SW 1271 (cell line): ENCODE results near the gene RSL1D1.
"Not testable (repeated sequence)": the region's sequence is repeated elsewhere in the genome, so short reads cannot be mapped to it uniquely, and the experiment has no call there.

Experiments
- DNase-seq, 2 experiments: peaks; one replicate each; lab custom pipeline; 2025; lab: John Stamatoyannopoulos, UW

Gene RSL1D1

GRCh38 chr16:11843861-11844260 lies 7.5 kb downstream of the RSL1D1 start:
- DNase-seq: no peak

DNA sequence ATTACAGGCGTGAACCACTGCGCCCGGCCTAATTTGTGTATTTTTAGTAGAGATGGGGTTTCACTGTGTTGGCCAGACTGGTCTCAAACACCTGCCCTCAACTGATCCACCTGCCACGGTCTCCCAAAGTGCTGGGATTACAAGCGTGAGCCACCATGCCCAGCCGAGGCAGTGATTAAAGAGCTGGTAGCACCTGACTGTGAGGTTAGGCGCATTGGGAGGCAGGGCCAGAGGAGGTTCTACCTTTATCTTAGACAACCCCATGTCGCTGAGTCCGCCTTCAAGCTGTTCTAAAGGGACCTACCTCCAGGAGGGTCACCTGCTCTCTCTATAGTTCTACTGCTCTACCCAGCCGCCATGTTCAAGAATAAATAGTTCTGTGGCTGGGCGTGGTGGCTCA lies 8.1 kb downstream of the RSL1D1 start:
- no peak for DNase-seq

DNA sequence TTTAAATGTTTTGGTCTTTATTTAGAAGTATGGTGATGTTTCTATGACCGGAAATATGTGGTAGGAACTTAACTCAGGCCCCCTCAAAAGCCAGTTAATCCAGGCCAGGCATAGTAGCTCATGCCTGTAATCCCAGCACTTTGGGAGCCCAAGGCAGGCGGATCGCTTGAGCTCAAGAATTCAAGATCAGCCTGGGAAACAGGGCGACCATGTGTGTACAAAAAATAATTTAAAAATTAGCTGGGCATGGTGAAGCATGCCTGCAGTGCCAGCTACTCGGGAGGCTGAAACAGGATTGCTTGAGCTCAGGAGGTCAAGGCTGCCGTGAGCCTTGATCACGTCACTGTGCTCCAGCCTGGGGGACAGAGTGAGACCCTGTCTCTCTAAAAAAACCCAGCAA lies 10.3 kb downstream of the RSL1D1 start:
- no peak for DNase-seq

- peak in 1 of 2 experiments; percentile 30 for DNase-seq
Observed at GRCh38 chr16:11836650-11837244, 14.6 kb downstream of the RSL1D1 start.

- peak in 1 of 2 experiments; percentile 10 for DNase-seq
Observed at GRCh38 chr16:11835891-11836649, 15.3 kb downstream of the RSL1D1 start.

DNA sequence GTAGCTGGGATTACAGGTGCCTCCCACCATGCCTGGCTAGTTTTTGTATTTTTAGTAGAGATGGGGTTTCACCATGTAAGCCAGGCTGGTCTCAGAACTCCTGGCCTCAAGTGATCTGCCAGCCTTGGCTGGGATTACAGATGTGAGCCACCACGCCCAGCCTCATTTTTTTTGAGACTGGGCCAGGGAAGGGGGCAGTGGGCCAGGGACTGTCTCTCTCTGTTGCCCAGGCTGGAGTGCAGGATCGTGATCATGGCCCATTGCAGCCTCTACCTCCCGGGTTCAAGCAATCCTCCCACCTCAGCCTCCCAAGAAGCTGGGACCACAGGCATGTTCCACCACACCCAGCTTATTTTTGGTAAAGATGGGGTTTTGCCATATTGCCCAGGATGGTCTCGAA lies 16.0 kb downstream of the RSL1D1 start:
- DNase-seq: no peak

GRCh38 chr16:11833951-11834695 lies 17.2 kb downstream of the RSL1D1 start:
- no peak for DNase-seq

GRCh38 chr16:11828696-11829095 lies 22.6 kb downstream of the RSL1D1 start:
- no peak for DNase-seq

DNA sequence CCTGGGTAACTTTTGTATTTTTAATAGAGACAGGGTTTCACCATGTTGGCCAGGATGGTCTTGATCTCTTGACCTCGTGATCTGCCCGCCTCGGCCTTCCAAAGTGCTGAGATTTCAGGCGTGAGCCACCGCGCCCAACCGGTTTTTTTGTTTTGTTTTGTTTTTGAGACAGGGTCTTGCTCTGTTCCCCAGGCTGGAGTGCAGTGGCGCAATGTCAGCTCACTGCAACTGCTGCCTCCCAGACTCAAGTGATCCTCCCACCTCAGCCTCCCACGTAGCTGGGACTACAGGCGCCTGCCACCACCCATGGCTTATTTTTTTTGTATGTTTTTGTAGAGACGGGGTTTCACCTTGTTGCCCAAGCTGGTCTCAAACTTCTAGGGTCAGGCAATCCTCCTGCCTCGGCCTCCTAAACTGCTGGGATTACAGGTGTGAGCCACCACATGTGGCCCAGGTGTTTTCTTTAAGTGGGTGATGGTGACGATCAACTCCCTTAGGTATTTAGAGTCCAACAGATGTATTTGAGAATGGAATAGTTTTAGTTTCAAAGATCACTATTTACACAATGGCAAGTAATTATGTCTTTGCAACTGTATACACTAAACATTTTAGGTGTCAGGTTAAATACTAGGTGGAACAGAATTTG lies 25.7 kb downstream of the RSL1D1 start:
- DNase-seq: not testable (repeated sequence)

DNA sequence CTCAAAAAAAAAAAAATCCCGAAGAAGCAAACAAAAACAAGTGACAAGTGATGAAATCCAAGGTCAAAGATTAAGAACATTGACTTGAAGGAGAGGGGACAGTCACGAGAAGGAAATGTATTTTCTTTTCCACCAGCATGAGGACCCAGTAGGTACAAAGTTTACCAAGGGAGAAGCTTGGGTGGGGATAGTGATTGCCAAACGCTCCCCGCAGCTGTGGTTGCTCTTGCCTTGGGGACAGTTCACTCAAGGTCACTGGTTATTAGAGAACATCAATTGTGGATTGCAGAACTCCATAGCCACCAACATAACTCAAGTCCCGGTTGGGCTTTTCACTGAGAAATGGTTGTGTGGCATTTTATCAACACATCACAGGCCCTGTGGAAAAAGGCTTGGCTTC lies 27.0 kb downstream of the RSL1D1 start:
- DNase-seq: no peak

DNA sequence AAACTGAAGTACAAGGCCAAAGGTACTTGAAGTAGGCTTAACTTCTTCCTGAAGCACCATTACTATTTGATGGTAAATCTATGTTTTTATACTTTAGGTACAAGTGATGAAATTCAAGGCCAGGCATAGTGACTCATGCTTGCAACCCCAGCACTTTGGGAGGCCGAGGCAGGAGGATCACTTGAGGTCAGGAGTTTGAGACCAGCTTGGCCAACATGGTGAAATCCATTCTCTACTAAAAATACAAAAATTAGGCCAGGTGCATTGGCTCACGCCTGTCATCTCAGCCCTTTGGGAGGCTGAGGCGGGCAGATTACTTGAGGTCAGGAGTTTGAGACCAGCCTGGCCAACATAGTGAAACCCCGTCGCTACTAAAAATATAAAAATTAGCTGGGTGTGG lies 27.7 kb downstream of the RSL1D1 start:
- not testable (repeated sequence) for DNase-seq

DNA sequence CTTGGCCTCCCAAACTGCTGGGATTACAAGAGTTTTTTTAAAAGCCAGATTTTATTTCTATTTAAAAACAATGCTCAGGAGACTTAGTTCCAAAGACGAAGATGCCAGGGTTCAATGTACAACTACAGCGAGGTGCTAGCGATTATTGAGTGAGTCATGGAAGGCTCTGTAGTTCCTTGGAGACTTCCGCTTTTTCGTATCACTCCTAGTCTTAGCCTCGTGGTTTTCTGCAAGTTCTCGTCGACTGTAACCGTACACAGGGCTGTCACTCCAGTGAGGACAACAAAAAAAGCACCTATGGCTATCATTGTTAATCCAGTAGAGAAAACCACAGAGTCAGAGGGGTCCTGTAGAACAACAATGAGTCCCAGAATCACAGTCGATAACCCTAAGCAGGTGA lies 31.5 kb downstream of the RSL1D1 start:
- no peak for DNase-seq

DNA sequence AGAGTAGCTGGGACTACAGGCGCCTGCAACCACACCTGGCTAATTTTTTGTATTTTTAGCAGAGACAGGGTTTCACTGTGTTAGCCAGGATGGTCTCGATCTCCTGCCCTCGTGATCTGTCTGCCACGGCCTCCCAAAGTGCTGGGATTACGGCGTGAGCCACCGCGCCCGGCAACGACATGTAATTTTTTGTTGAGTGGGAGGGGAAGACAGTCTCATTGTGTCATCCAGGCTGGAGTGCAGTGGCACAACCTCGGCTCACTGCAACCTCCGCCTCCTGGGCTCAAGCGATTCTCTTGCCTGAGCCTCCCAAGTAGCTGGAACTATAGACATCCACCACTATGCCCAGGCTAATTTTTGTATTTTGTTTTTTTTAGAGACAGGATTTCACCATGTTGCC lies 32.4 kb downstream of the RSL1D1 start:
- not testable (repeated sequence) for DNase-seq

GRCh38 chr16:11816123-11816522 lies 35.2 kb downstream of the RSL1D1 start:
- DNase-seq: no peak

DNA sequence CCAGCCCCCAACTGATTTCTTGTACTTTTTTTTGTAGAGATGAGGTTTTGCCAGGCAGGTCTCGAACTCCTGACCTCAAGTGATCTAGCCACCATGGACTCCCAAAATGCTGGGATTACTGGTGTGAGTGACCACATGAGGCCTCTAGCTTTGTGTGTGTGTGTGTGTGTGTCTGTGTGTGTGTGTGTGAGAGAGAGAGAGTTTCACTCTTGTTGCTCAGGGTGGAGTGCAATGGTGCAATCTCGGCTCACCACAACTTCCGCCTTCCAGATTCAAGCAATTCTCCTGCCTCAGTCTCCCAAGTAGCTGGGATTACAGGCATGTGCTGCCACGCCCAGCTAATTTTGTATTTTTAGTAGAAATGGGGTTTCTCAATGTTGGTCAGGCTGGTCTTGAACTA lies 36.5 kb downstream of the RSL1D1 start:
- DNase-seq: not testable (repeated sequence)

DNA sequence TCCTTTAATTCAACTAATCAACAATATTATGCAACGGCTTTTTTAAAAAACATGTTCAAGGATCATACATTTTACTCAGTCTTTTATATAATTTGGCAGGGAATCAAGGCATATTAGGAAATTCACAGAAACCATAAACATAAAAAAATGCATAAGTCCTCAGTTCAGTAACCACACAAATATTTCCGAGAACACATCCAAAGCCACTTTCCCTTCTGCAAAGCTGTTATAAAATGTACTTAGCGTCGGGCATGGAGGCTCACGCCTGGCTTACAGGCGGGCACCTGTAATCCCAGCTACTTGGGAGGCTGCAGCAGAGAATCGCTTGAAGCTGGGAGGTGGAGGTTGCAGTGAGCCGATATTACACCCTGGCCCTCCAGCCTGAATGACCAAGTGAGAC lies 44.6 kb downstream of the RSL1D1 start:
- no peak for DNase-seq

GRCh38 chr16:11805556-11805955 lies 45.8 kb downstream of the RSL1D1 start:
- DNase-seq: no peak

GRCh38 chr16:11801481-11802021 lies 49.8 kb downstream of the RSL1D1 start:
- no peak for DNase-seq

GRCh38 chr16:11800382-11800718 lies 51.0 kb downstream of the RSL1D1 start:
- no peak for DNase-seq

- DNase-seq: no peak
Observed at GRCh38 chr16:11799509-11800381, 51.6 kb downstream of the RSL1D1 start.

GRCh38 chr16:11799017-11799381 lies 52.3 kb downstream of the RSL1D1 start:
- DNase-seq: no peak

GRCh38 chr16:11797957-11798299 lies 53.4 kb downstream of the RSL1D1 start:
- peak in 1 of 2 experiments; percentile 10 for DNase-seq
